ENCODE data around the gene COL7A1. TPM values are rescaled to one million over a fixed set of nuclear protein-coding genes. Genes with fewer than 3 reads are reported as not detected.
A peak's percentile ranks its signal among the peaks of the same experiment; 100 is the strongest.

COL7A1 gene
- polyA plus RNA-seq, 3 donors = 0.37 to 1.9 TPM; not detected in 1

GRCh38 chr3:48514431-48515227 is 80.5 kb downstream of the COL7A1 start:
- Histone ChIP-seq H3K27ac (ENCODE audit: low read depth in 1 of 2, low read length in 2 of 2) (no peak overlapping the region), H3K4me2 (replicated peaks; ENCODE audit: extremely low read depth, low read length, poor library complexity, severe bottlenecking) (no peak overlapping the region), H3K9me3 (replicated peaks in 1 of 2; ENCODE audit: control insufficient read depth in 1 of 2, insufficient read depth in 1 of 2, low read length in 2 of 2) (no peaks in the 10 kb centered on the region), H3K36me3 (replicated peaks in 1 of 2; ENCODE audit: control insufficient read depth in 1 of 2, insufficient read depth in 2 of 2, low read length in 2 of 2) (peaks cover 20 to 24% of the 10 kb centered on the region in 2 donors), H3K79me2 (ENCODE audit: insufficient read depth, low read length) (no peaks in the 10 kb centered on the region), H3K4me3 (replicated peaks in 1 of 3; ENCODE audit: low read depth in 2 of 3, low read length in 3 of 3) (no peak overlapping the region), H2AFZ (ENCODE audit: insufficient read depth, low read depth, low read length, poor library complexity, severe bottlenecking) (no peak overlapping the region), H3K4me1 (ENCODE audit: control insufficient read depth in 1 of 2, insufficient read depth in 2 of 2, low read length in 2 of 2) (peaks cover 4 to 17% of the 10 kb centered on the region in 2 donors), H3K9ac (ENCODE audit: insufficient read depth, low read length, poor library complexity, severe bottlenecking) (no peak overlapping the region), H3K27me3 (ENCODE audit: control insufficient read depth in 2 of 2, insufficient read depth in 2 of 2, low read length in 2 of 2) (no peaks in the 10 kb centered on the region), H4K20me1 (ENCODE audit: insufficient read depth, low read length) (no peaks in the 10 kb centered on the region)
- peaks cover 0 to 1% (median 0%) of the 10 kb centered on the region in 7 donors for H3K9me3 Mint-ChIP-seq
- H3K4me3 Mint-ChIP-seq = no peak overlapping the region
- DNase-seq = no peak
- WGBS (ENCODE audit: insufficient coverage) = 59% methylated on average over 3 of the region's 8 CpGs
- peaks cover 21 to 33% of the 10 kb centered on the region in 2 donors for H3K36me3 Mint-ChIP-seq
- intact Hi-C loops (cut with micrococcal nuclease) = no loop called here
- TF ChIP-seq, protein P1, sequence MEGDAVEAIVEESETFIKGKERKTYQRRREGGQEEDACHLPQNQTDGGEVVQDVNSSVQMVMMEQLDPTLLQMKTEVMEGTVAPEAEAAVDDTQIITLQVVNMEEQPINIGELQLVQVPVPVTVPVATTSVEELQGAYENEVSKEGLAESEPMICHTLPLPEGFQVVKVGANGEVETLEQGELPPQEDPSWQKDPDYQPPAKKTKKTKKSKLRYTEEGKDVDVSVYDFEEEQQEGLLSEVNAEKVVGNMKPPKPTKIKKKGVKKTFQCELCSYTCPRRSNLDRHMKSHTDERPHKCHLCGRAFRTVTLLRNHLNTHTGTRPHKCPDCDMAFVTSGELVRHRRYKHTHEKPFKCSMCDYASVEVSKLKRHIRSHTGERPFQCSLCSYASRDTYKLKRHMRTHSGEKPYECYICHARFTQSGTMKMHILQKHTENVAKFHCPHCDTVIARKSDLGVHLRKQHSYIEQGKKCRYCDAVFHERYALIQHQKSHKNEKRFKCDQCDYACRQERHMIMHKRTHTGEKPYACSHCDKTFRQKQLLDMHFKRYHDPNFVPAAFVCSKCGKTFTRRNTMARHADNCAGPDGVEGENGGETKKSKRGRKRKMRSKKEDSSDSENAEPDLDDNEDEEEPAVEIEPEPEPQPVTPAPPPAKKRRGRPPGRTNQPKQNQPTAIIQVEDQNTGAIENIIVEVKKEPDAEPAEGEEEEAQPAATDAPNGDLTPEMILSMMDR (IDR thresholded peaks at IDR 0.05) = no peak
- H3K27me3 Mint-ChIP-seq (ENCODE audit: low read depth in 3 of 3) = no peaks in the 10 kb centered on the region
- H3K27ac Mint-ChIP-seq = peak overlapping the region in 2 of 7 donors; percentile 24 to 58
- peaks cover 20% of the 10 kb centered on the region for H3K4me1 Mint-ChIP-seq

Small RNA genes lying within 50 kb of the gene (small RNA-seq; reads per million reads assigned to genes)
- not detected for gene MIR6823 (ENCODE audit: insufficient read length, low read depth)

Other genes with a start within 250 kb of the COL7A1 start
- gene FBXW12, start 223.1 kb downstream of the COL7A1 start, polyA plus RNA-seq = not detected
- gene PLXNB1, start 165.2 kb downstream of the COL7A1 start, polyA plus RNA-seq = 1 to 10 TPM in 1 of 3 donors, under 1 TPM in 1, not detected in 1; 0.14 to 4.3 TPM
- gene CCDC51, start 155.2 kb downstream of the COL7A1 start, polyA plus RNA-seq = 1 to 10 TPM; 3.6 to 5.9 (median 5.4) TPM
- gene TMA7, start 155.1 kb downstream of the COL7A1 start, polyA plus RNA-seq = 100 to 1,000 TPM; 301 to 559 (median 478) TPM
- gene ATRIP, start 148.6 kb downstream of the COL7A1 start, polyA plus RNA-seq = 1 to 10 TPM; 1.8 to 4.7 (median 2.8) TPM
- gene SHISA5, start 91.2 kb downstream of the COL7A1 start, polyA plus RNA-seq = 100 to 1,000 TPM; 147 to 266 (median 242) TPM
- 10 to 100 TPM; 32.2 to 44.9 (median 34.9) TPM for gene PFKFB4, start 38.5 kb downstream of the COL7A1 start, polyA plus RNA-seq
- gene UCN2, start 31.5 kb downstream of the COL7A1 start, polyA plus RNA-seq = under 1 TPM in 1 of 3 donors, not detected in 2; 0.61 TPM
- gene UQCRC1, start 14.3 kb upstream of the COL7A1 start, polyA plus RNA-seq = 100 to 1,000 TPM; 326 to 409 (median 350) TPM
- under 1 TPM in 1 of 3 donors, not detected in 2; 0.21 TPM for gene TMEM89, start 26.4 kb upstream of the COL7A1 start, polyA plus RNA-seq
- 10 to 100 TPM; 16.3 to 92.8 (median 20.4) TPM for gene SLC26A6, start 40.1 kb upstream of the COL7A1 start, polyA plus RNA-seq
- gene CELSR3, start 67.6 kb upstream of the COL7A1 start, polyA plus RNA-seq = under 1 TPM in 1 of 3 donors, not detected in 2; 0.95 TPM
- 10 to 100 TPM in 1 of 3 donors, 1 to 10 TPM in 2; 4.2 to 14.8 (median 4.3) TPM for gene NCKIPSD, start 90.6 kb upstream of the COL7A1 start, polyA plus RNA-seq
- gene IP6K2, start 121.9 kb upstream of the COL7A1 start, polyA plus RNA-seq = 10 to 100 TPM; 16.5 to 53.8 (median 18.7) TPM

All from CD14-positive monocyte (primary cell).